ENCODE results near the gene KDM7A. TPM values are rescaled to one million over a fixed set of nuclear protein-coding genes. Genes with fewer than 3 reads are reported as not detected.

Gene KDM7A
- total and polyA plus RNA-seq, 12 donors: 2.7 to 16.4 (median 11.8) TPM

DNA sequence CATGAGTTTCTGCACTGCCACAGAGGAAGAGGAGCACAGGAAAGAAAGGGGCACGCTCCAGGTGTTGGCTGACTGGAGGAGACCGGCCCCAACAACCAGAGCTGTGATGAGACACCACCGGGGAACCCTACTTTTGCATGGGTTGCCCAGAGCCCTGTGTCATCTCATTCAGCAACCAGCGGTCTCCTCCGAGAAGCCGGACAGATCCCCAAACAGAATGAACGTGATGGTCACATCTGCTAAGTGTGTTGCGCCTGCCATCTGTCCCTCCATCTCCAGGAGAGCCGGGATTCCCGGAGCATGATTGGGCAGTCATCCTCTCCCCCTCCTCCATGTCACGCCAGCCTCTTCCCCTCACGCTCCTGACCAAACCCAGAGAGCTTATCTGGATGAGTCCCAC is 136.9 kb downstream of the KDM7A start:
- no peak for TF ChIP-seq CTCF (IDR thresholded peaks at IDR 0.05)
- WGBS, 2 donors: 92 to 95% methylated on average over 12 of the region's 12 CpGs
- DNase-seq (no peak), ATAC-seq (peak in 1 of 8 donors; percentile 10)
- Histone ChIP-seq H3K4me1 (peaks cover 0 to 36% (median 7%) of the 10 kb centered on the region in 9 donors), H3K27ac (peak overlapping the region in 1 of 10 donors; percentile 28), H3K36me3 (peaks cover 0 to 97% (median 27%) of the 10 kb centered on the region in 9 donors), H3K27me3 (no peaks in the 10 kb centered on the region), H3K9me3 (no peaks in the 10 kb centered on the region), H3K4me3 (no peak overlapping the region)
- intact Hi-C loops (cut with DNase I): no loop called here

GRCh38 chr7:140039066-140039465 is 137.7 kb downstream of the KDM7A start:
- Histone ChIP-seq H3K9me3 (no peaks in the 10 kb centered on the region), H3K36me3 (peaks cover 0 to 97% (median 20%) of the 10 kb centered on the region in 9 donors), H3K27ac (peak overlapping the region in 2 of 10 donors; percentile 28 to 55), H3K27me3 (no peaks in the 10 kb centered on the region), H3K4me3 (no peak overlapping the region), H3K4me1 (peaks cover 0 to 36% (median 7%) of the 10 kb centered on the region in 9 donors)
- no peak for TF ChIP-seq CTCF (IDR thresholded peaks at IDR 0.05)
- DNase-seq: no peak
- intact Hi-C loops (cut with DNase I): no loop called here
- WGBS, 2 donors: 61 to 67% methylated on average over 7 of the region's 7 CpGs
- ATAC-seq: peak in 5 of 8 donors; percentile 7 to 32 (median 23)

DNA sequence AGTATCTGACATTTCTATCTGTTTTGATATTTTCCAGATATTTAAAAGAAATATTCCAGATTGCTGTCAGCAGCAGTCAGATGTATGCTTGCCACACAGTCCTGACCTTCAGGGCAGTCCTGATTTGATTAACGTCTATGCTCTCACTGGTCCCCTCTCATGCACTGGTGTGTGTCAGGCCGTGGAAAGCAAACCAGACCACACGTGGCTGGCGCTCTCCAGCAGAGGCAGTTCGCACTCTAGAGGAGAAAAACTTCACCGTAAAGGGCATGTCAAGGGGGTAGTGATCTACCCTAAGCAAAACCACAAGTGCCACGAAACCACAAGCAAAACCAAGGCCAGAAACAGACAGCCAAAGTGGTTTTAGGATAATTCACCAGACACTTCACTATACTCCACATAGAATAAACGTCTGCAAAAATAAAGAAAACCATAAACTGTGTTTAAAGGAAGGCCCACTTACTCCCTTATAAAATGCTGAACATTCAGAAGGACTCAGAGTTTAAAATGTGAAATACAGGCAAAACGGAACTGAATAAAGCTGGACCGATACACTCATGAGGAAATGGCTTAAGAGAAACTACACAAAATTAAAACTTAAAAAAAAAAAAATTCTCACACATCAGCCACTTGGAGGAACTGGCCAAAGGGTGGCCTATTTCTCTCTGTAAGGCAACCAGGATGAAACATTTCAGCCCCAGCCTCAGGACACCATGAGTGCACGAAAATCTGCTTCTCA is 140.4 kb downstream of the KDM7A start:
- Histone ChIP-seq H3K4me1 (peaks cover 0 to 28% (median 7%) of the 10 kb centered on the region in 9 donors), H3K9me3 (no peaks in the 10 kb centered on the region), H3K27ac (no peak overlapping the region), H3K36me3 (peaks cover 0 to 96% (median 20%) of the 10 kb centered on the region in 9 donors), H3K4me3 (no peak overlapping the region), H3K27me3 (no peaks in the 10 kb centered on the region)
- DNase-seq (no peak), ATAC-seq (peak; percentile 43 to 82 (median 62))
- 60 to 67% methylated on average over 11 of the region's 11 CpGs for WGBS, 2 donors
- TF ChIP-seq CTCF (IDR thresholded peaks at IDR 0.05): no peak
- intact Hi-C loops (cut with DNase I): no loop called here

DNA sequence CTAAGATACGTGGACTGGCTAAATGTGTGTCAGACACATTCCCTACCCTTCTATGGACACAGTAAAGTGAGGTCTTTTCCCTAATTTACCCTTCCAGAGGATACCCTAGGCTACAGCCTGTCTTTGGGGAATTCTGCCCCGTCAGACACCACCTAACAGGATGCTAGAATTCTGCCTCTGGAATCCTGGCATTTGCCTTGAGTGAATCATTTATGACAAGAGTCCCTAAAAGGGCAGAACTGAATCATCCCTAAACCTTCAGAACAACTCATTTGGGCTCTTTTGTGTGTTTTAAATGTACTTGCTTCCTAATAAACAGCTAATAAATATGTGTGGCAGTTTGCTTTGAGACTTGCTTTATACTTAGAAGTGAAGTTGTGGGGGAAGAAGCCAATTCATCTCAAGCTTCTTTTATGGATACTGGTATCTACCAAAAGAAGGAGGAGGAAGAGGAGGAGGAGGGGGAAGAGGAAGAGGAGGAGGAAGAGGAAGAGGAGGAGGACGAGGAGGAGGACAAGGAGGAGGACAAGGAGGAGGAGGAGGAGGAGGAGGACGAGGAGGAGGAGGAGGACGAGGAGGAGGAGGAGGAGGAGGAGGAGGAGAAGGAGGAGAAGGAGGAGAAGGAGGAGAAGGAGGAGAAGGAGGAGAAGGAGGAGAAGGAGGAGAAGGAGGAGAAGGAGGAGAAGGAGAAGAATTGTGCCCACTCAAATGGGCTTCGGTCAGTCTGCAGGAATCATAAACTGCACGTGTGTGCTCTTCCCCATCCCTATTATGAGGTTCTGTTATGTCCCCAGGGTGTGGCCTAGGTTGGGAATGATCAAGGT is 141.2 kb downstream of the KDM7A start:
- TF ChIP-seq CTCF (IDR thresholded peaks at IDR 0.05): no peak
- no peaks in the 10 kb centered on the region for H3K9me3 ChIP-seq
- H3K27me3 ChIP-seq: no peaks in the 10 kb centered on the region
- H3K36me3 ChIP-seq: peaks cover 0 to 96% (median 20%) of the 10 kb centered on the region in 9 donors
- 76 to 84% methylated on average over 4 of the region's 7 CpGs for WGBS, 2 donors
- no peak overlapping the region for H3K4me3 ChIP-seq
- peaks cover 0 to 28% (median 7%) of the 10 kb centered on the region in 9 donors for H3K4me1 ChIP-seq
- H3K27ac ChIP-seq: no peak overlapping the region
- ATAC-seq (no peak), DNase-seq (no peak)
- intact Hi-C loops (cut with DNase I): no loop called here

All from heart right ventricle (tissue), 16 donors.